ENCODE data around the gene NALCN.

The NALCN gene

GRCh38 chr13:101190337-101190736 lies 226.0 kb downstream of the NALCN start:
- DNase-seq, result no peak

- no peak for DNase-seq
These were observed 230.7 kb downstream of the NALCN start for GRCh38 chr13:101185606-101186005.

GRCh38 chr13:101181076-101181685 lies 235.1 kb downstream of the NALCN start:
- DNase-seq, result no peak

DNA sequence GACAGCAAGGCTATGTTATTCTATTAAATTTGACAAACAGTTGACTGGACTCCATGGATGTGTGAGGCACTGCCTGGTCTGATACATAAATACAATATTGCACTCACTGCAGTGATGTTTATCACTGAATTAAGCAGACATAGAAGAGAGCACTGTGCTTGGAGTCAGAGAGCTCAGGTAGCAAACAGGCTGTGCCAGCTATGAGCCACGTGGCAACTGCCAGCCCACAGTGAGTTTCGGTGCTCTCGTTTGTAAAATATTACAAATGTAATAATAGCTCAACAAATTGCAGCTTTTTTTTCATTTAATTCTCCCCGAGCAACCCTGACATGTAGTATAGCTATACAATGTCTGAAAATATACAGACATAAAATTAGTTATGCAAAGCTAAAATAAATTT lies 237.3 kb downstream of the NALCN start:
- no peak for DNase-seq

GRCh38 chr13:101178406-101178805 lies 237.9 kb downstream of the NALCN start:
- DNase-seq, result no peak

DNA sequence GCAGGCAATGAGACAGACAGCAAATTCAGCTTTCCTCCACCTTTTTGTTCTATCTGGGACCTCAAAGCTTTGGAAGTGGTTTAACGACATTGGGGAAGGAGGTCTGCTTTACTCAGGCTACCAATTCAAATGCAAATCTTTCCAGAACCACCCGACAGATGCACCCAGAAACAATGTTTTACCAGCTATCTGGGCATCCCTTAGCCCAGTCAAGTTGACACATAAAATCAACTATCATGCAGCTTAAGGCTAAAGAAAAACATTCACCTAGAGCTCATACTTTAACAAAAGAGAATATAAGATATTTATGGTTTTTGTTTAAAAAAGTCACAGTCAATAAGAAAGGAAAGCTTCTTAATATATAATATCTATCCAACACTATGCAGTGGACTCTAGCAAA lies 246.0 kb downstream of the NALCN start:
- no peak for DNase-seq

DNA sequence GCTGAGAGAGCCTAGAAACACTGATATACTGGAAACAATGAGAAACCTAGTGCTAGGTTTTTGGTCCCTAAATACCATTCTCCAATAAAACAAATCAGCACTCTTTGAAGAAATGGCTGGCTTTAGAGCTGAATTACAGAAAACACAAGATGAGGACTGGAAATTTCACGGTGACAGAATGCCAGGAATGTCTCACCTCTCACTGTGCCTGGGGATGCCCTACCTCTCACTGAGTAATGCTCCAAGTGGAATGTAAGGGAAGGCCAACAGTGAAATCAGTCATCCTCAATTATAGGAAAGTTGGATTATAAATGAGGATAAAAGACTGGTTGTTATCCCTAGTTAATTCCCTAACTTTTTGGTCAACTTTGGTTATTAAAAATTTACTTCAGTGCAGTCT lies 259.0 kb downstream of the NALCN start:
- no peak for DNase-seq

DNA sequence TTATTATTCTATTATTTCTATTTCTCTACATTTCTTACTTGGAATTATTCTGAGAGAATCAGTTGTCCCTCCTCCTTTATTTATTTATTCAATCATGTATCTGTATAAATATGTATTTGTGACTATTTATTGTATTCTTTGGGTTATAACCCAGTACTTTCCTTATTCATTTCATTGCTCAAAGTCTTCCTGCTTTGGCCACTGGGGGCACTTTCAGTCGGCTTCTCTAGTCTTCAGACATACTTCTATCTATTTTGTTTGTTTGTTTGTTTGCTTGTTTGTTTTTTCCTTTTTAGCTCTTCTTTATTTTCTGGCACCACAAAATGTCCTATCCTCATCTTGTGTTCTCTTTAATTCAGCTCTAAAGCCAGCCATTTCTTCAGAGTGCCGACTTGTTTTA lies 260.4 kb downstream of the NALCN start:
- no peak for DNase-seq

DNA sequence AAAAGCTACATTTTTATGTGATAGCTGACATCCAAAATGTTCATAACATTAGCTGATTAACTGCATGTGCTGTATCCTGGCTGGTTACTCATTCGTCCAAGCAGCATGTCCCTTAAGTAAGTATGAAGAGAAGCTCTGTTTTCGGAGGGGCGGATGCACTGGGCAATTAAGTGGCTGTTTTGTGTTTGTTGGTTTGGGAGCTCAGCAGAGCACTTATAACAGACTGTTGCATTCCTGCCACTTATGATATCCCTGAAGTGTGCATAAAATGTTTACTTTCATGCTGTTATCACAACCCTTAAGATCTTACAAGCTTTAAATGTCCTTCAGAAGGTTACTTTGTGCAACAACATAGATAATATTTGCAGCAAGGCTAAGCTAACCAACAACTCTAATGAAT lies 264.1 kb downstream of the NALCN start:
- no peak for DNase-seq

DNA sequence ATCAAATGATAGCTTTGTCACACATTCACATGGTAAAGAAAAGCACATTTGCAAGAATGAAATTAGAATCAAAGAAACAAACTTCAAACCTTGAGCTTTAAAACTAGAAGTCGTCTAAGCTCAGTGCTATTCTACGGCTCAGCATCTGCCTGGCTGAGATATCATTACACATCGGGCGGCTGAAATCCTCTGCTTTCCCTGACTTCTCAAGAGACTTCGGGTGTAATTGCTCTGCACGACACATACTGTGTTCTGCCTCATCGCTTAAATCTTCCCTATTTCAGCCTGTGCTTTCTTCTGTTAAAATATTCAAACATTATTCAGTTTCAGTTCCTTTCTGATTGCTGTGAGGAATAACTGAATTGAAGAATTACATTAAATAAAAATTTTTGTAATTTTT lies 265.3 kb downstream of the NALCN start:
- DNase-seq, result no peak

DNA sequence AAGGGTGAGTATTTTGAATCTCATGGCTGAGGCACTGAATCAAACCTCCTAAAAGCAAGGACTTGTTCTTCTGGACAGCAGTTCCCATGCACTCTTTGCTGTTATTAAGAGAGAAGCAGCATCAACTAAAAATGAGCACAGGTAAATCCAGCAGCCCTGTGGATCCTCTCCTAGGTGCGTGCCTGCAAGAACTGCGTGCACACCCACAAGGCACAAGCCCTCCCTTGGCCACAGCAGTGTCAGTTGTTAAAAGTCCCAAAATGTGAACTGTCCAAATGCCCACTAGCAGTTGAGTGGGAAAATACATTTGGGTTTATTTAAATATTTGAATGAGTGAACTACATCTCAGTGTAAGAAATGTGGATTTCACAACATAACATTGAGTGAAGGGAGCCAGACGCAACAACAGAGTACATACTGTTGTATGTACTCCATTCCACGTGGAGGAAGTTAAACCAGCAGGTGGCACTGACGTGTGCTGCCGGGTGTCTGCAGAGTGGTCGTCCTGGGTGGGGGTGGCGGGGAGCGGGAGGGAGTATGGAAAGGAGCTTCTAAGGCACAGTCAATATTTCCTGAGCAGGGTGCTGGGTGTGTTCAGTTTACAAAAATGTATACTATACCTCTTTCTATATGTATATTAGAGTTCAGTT lies 266.4 kb downstream of the NALCN start:
- DNase-seq, result no peak

GRCh38 chr13:101146101-101146898 lies 270.0 kb downstream of the NALCN start:
- DNase-seq, result no peak

DNA sequence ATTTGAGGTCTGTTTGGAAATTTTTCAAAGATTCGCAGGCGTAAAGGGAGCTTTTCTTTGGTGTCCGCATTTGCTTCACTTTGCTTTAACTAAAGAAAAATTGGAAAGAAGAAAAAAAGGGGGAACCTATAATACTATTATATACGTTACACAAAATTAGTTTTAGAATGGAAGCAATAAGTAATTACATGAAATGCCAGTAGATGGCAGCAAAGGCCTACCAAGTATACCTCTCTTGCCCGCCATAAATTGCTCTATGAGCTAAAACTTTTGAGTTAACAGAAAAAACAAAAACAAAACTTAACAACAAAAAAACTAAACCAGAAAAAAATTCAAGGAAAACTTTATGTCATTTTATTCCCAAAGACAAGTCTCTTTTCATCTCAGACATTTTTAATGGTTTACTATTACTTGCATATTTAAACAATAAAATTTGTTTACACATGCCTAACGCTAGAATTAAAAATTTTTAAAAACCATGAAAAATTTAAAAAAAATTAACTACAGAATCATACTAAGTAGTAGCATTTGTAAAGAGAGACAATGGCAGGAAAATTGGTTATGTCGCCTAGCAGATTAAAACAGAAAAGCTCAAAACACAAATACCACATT lies 271.4 kb downstream of the NALCN start:
- no peak for DNase-seq

GRCh38 chr13:101140936-101141335 lies 275.4 kb downstream of the NALCN start:
- DNase-seq, result no peak

DNA sequence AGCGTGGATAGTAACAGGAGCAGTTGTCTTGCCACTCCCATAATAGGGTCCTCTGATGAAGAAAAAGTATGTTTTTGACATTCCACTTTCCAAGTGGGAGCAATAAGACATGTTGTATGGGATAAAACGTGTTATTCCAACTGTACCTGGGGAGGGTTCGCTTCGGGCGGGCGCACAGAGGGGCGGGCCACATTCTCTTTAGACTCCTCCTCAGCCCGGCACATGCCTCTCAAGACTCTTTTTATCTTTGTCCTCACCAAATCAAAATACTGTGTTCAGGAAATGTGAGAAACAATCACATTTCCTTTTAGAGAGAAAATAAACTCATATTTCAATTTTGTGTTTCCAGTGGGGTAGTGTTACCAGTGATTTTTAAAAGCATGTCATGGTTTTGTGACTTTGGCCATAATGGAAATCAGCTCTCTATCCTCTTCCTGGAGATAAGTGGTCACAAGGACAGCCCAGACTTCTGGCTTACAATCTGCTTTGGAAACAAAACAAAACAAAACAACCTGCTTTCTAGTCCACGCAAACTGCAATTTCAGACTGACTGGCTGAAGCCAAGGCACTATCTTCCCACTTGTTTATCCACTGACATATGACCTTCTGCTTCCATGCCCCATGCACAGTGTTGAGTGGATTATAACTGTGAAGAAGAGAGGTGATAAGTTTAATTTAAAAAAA lies 276.1 kb downstream of the NALCN start:
- DNase-seq, result no peak

DNA sequence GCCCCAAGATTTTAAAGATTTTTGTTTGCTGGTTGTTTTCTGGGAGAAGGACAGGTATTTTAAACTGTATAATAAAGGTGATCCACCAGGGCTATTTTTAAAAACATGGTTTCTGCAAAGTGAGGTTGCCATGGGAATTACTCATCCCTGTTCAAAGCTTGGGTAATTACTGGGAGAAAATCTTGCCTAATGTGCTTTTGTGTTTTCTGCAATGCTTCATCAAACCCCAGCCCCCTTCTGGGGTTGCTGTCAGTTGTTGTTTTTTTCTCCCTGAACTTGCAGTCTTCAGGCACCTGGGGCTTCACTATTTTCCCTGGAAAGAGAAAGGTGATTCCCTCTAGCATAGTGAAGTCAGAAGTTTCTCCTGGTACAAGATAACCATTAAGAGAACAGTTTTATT lies 277.2 kb downstream of the NALCN start:
- no peak for DNase-seq

DNA sequence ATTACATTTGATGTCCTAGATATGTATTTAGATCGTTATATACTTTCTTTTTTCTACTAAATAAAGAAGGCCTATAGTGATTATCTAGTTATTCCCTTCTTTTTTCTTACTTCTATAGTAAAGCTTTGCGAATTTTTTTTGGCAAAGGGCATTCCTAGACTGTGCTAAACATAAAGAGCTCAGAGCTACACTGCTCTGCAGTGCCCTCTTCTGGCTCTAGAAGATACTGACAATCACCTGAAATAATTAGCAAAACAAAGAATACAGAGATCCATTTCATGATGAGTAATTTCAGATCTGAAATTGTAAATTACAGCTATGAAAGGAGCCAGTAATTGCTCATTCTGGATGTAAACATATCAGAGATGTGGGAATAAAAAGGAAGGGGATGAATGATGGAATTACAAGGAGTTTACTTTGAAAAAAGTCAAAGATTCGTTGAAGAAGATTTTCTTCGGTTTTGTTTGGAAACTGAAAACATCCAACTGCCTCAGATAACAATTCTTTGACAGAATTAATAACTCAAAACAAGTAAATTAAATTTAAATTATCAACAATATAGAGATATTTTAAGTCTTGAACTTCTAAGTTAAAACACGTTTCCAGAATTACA lies 288.5 kb downstream of the NALCN start:
- DNase-seq, result no peak

DNA sequence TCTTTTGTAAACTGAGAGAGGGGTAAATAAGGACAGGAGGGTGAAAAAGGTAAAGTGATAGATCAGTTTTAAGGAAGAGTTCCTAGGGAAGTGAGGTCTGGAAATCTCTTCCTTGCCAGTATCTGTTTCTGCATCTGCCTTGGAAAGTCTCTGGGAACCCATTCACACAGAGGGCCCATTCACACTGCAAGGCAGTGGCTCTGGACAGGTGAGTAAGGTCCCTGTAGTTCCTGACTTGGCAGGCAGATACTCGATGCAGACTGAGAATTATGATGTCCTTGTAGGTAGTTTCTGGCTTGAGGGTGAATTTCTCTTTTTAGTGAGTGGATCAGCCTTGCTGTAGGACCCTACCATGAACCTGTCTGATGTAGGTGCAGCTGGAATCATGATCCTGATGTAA lies 293.3 kb downstream of the NALCN start:
- DNase-seq, result no peak

DNA sequence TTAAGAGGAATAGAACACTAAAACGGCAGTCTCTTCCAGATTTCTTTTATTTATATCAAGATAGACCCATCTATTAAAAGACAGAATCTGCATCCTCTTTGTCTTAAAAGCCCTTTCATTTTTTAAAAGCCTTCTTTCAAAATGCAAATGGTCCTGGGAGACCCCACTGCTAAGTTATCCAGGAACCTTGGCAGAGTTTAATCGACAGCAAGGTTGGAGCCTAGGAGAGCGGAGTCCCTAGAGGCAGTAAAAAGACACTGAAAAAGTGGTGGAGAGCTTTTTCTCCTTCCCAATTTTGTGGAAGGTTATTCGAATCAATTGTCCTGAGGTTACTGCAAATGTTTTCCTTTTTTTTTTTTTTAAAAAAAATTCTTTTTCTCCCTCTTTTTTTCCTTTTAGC lies 294.7 kb downstream of the NALCN start:
- no peak for DNase-seq

DNA sequence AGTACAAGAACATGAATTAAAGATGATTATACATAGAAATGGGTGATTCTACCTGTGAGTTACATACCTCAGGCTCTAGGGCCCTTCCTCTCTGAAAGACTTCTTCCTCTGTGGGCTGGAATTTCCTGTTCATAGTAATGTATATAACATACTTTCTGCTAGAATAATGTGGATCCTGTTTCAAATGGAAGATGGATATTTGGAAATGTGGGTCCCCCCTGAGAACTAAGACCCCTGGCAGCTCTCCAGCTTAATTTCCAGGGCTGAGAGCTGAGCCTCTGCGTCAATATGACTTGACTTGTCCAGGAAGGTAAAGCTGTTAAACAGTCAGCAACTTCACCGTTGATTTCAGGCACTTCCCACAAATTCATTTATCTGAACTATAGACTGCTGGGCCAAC lies 296.3 kb downstream of the NALCN start:
- no peak for DNase-seq

- DNase-seq, result no peak
These were observed 299.5 kb downstream of the NALCN start for GRCh38 chr13:101116826-101117225.

DNA sequence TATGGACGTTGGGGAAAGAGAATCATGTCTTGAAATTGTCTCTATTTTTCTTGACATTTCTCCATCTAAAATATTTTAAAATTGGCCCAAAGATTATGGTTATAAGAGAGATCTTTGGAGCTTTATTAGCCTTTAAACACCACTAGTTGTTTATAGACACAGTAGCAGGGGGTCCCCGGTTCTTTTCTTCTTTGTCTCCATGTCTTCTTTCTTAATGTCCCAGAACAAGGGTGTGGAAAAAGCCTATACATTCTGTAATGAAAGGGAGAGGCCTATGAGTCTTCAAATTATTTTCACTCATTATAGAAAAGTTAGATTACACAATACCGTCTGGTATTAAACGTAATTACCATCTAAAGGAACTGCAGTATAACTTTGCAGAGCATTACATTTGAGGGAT lies 300.0 kb downstream of the NALCN start:
- no peak for DNase-seq

GRCh38 chr13:101115762-101116171 lies 300.5 kb downstream of the NALCN start:
- DNase-seq, result no peak

Measured in activated CD4-positive, alpha-beta T cell treated with anti-CD3 and anti-CD28 coated beads, Interleukin-2, amount 50 U/mL, for 4 hours (primary cell).